GM12878 (cell line): ENCODE results near the gene NAP1L5. TPM values are rescaled to one million over a fixed set of nuclear protein-coding genes. Genes with fewer than 3 reads are reported as not detected.

Experiments
- ATAC-seq: fragments of 200-7000 bp; cut with Tn5 transposase; 3 replicates; pipeline ENCODE4 v1.9.1; 2020; ENCODE audit warnings: mild to moderate bottlenecking, moderate library complexity
- BruUV-seq: library from RNA; stranded (reverse); fragments of 400-500 nt; replicated peaks from 2 replicates; lab custom pipeline; 2021; lab: Mats Ljungman, UMichigan
- CTCF ChIA-PET: fragments of 300-600 bp; sonication (Branson Sonifier 250); formaldehyde crosslinking; extraction: SDS; loops from one replicate; lab custom pipeline; 2021; ENCODE audit warnings: inconsistent platforms; lab: Yijun Ruan, JAX
- POLR2A ChIA-PET: fragments of 350-600 bp; formaldehyde crosslinking; extraction: SDS; loops from one replicate; lab custom pipeline; 2021; ENCODE audit warnings: inconsistent platforms; lab: Charles Lee
- RAD21 ChIA-PET: fragments of 300-600 bp; sonication (Branson Sonifier 250); formaldehyde crosslinking; loops from one replicate; lab custom pipeline; 2023; ENCODE audit warnings: antibody characterized with exemption; ENCODE audit not compliant: unreplicated experiment; lab: Charles Lee
- SMC1A ChIA-PET: fragments of 300-600 bp; sonication (Branson Sonifier 250); formaldehyde crosslinking; loops from one replicate; lab custom pipeline; 2023; ENCODE audit not compliant: unreplicated experiment, uncharacterized antibody; lab: Charles Lee
- DNase-seq: peaks from one replicate; pipeline ENCODE4 v3.0.0-alpha.2; 2011; ENCODE audit warnings: low read depth, low spot score
- FAIRE-seq: peaks from 3 replicates; lab custom pipeline; 2011; peaks lifted over from hg19 to GRCh38; lab: Jason Lieb, UNC
- H2AFZ ChIP-seq: 2 replicates; pipeline ENCODE4 v1.6.0; 2011; ENCODE audit warnings: low read depth, low read length, control low read depth; ENCODE audit not compliant: control insufficient read depth
- H3K27ac ChIP-seq: 2 replicates; pipeline ENCODE4 v1.5.1; 2011; ENCODE audit warnings: control low read depth; ENCODE audit not compliant: control insufficient read depth, insufficient read depth
- H3K27me3 ChIP-seq, 2 experiments: replicated peaks in 1 of 2; 2 replicates each; pipeline versions ENCODE4 v1.6.0 to v1.6.1; 2011; ENCODE audit warnings: low read length in 1 of 2; ENCODE audit not compliant: control insufficient read depth in 2 of 2, insufficient read depth in 2 of 2
- H3K36me3 ChIP-seq, 2 experiments: 2 replicates each; pipeline ENCODE4 v1.5.1; 2011; ENCODE audit warnings: low read length in 1 of 2; ENCODE audit not compliant: control insufficient read depth in 2 of 2, insufficient read depth in 2 of 2
- H3K4me1 ChIP-seq: 2 replicates; pipeline ENCODE4 v1.6.1; 2011; ENCODE audit warnings: mild to moderate bottlenecking, low read length, moderate library complexity, mixed read lengths; ENCODE audit not compliant: control insufficient read depth, insufficient read depth
- H3K4me2 ChIP-seq: 2 replicates; pipeline ENCODE4 v1.6.0; 2011; ENCODE audit warnings: control low read depth; ENCODE audit not compliant: control insufficient read depth, insufficient read depth
- H3K4me3 ChIP-seq: fragments of 200-600 bp; sonication (generic); 2 replicates; pipeline ENCODE4 v1.5.1; 2016
- H3K79me2 ChIP-seq: 2 replicates; pipeline ENCODE4 v1.6.0; 2011; ENCODE audit warnings: low read length; ENCODE audit not compliant: control insufficient read depth, insufficient read depth
- H3K9ac ChIP-seq: 2 replicates; pipeline ENCODE4 v1.8.0; 2011; ENCODE audit warnings: low read length, control low read depth, mixed read lengths; ENCODE audit not compliant: control insufficient read depth, insufficient read depth
- H3K9me3 ChIP-seq: replicated peaks from 3 replicates; pipeline ENCODE4 v1.5.1; 2011; ENCODE audit warnings: mild to moderate bottlenecking, low read length; ENCODE audit not compliant: control insufficient read depth, insufficient read depth
- H4K20me1 ChIP-seq: 2 replicates; pipeline ENCODE4 v1.6.0; 2011; ENCODE audit not compliant: control insufficient read depth, insufficient read depth
- CEBPZ ChIP-seq: fragments of 150-350 bp; IDR thresholded peaks from 2 replicates; pipeline ENCODE4 v1.6.1; 2016; ENCODE audit warnings: low read depth, low read length
- NR2C1 ChIP-seq: fragments of 450-650 bp; IDR thresholded peaks from 2 replicates; pipeline ENCODE4 v1.6.1; 2017; ENCODE audit warnings: antibody characterized with exemption, mild to moderate bottlenecking, moderate library complexity
- RFX5 ChIP-seq: IDR thresholded peaks from 2 replicates; pipeline ENCODE4 v1.6.1; 2011; ENCODE audit warnings: low read depth, low read length, improper control_type of control experiment
- SMARCA5 ChIP-seq: fragments of 450-650 bp; IDR thresholded peaks from 2 replicates; pipeline ENCODE4 v1.6.1; 2017; ENCODE audit warnings: mild to moderate bottlenecking
- WGBS: methylation state at CpG from one replicate; pipeline ENCODE4 v1.1.6; 2016; ENCODE audit warnings: low lambda C conversion rate; ENCODE audit not compliant: insufficient replicate concordance, insufficient coverage; ENCODE audit errors: missing lambda C conversion rate; 5-methylcytosine and 5-hydroxymethylcytosine counted together
- in situ Hi-C: fragments of 300-500 bp; cut with MboI; formaldehyde crosslinking; loops from 9 replicates; pipeline ENCODE4 v1.14.3; 2018; ENCODE audit warnings: mixed read lengths
- intact Hi-C: fragments of 100-400 bp; cut with micrococcal nuclease; formaldehyde crosslinking; loops from one replicate; pipeline ENCODE4 v1.14.2; 2022; ENCODE audit not compliant: unreplicated experiment
- polyA plus RNA-seq, 11 experiments: library from polyadenylated mRNA; depleted of rRNA in 4 of 11; unstranded in 6 of 11; stranded (reverse) in 5 of 11; fragments of >200 nt; fragmentation: Nextera tagmentation in 4 of 11; fragmentation: Illumina TruSeq in 1 of 11; extraction: Ambion mirVana in 4 of 11; extraction: Trizol in 1 of 11; gene quantifications; 1 replicate in 1 of 11; 2 replicates in 10 of 11; pipeline versions ENCODE4 v1.2.1 to v1.2.3, GENCODE V29; 2011 to 2016; ENCODE audit warnings: inconsistent platforms in 2 of 11, missing spikeins in 2 of 11, low read depth in 1 of 11
- total RNA-seq, 4 experiments: library from RNA; depleted of rRNA in 3 of 4; stranded (reverse); fragments of >200 nt in 3 of 4; fragmentation: Illumina TruSeq in 1 of 4; extraction: Trizol in 1 of 4; gene quantifications; 2 replicates each; pipeline versions ENCODE4 v1.2.1 to v1.2.3, GENCODE V29; 2013 to 2021
- TF ChIP-seq, protein P1 (sequence below): fragments of 450-650 bp; IDR thresholded peaks from 2 replicates; pipeline ENCODE4 v1.6.1; 2018; ENCODE audit warnings: borderline replicate concordance, mild to moderate bottlenecking; ENCODE audit not compliant: partially characterized antibody
- TF ChIP-seq, protein P2 (sequence below): IDR thresholded peaks from 2 replicates; pipeline ENCODE4 v1.6.1; 2012; ENCODE audit warnings: low read length, inconsistent platforms

Gene NAP1L5
- total and polyA plus RNA-seq, 10 of the 15 experiments (the other 5 are each of a cell fraction or from before 2014, with no cell fraction given): 2.1 to 5.3 (median 3.7) TPM

DNA sequence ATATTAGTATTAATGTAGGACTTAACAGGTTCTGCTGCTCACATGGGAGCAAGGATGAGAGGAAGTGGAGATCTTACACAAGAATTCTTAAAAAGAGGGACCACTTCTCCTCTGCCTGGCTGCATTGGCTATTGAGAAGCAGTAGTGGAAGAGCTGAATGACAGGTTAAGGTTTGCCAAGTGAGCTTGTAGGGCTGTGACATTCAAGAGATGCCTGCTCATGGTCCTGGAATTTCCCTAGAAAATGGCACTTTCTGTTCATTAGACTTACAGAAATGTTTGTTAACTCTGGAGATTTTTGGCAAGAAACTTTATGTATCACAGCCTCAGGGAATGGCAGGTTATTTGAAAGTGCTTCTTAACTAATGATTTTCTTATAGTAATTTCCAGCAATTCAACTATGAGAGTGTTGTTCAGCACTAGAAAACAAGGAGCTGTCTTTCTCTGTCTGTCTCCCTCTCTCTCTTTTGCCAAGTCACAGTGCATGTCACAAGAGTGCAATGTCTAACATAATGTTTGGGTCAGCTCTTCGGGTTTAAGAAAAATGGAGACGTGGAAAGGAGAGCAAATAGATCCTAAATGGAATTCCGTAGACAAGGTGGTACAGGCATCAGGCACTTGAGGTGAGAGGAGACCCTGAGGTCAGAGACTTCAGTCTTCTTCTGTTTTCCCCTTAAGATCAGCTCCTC, 8.3 kb upstream of the NAP1L5 start:
- Histone ChIP-seq H3K79me2 (no peaks in the 10 kb centered on the region), H2AFZ (no peak overlapping the region), H3K27ac (no peak overlapping the region), H3K36me3 (no peaks in the 10 kb centered on the region), H4K20me1 (no peaks in the 10 kb centered on the region), H3K4me2 (no peak overlapping the region), H3K4me3 (no peak overlapping the region), H3K4me1 (no peaks in the 10 kb centered on the region), H3K9ac (no peak overlapping the region), H3K9me3 (no peaks in the 10 kb centered on the region), H3K27me3 (no peaks in the 10 kb centered on the region)
- CTCF ChIA-PET: interaction anchor here (0.7 to 1.8 kb wide), 5 partner anchors 10 to 317 kb away, joined by 3 to 8 read pairs (median 3); no protein-coding TSS in a partner anchor
- RAD21 ChIA-PET: interaction anchor here (1.0 kb wide), 1 partner anchor 37 kb away, joined by 4 read pairs; no protein-coding TSS in a partner anchor
- SMC1A ChIA-PET: interaction anchor here (0.6 to 1.0 kb wide), 3 partner anchors 33 to 1835 kb away, joined by 3 to 4 read pairs (median 3); no protein-coding TSS in a partner anchor
- BruUV-seq: no TSS peak
- no peak for DNase-seq
- in situ Hi-C loops (no loop called here), intact Hi-C loops (no loop called here)
- no peak for FAIRE-seq
- 79% methylated on average over 3 of the region's 3 CpGs for WGBS
- TF ChIP-seq SMARCA5: no peak
- TF ChIP-seq, protein P1, sequence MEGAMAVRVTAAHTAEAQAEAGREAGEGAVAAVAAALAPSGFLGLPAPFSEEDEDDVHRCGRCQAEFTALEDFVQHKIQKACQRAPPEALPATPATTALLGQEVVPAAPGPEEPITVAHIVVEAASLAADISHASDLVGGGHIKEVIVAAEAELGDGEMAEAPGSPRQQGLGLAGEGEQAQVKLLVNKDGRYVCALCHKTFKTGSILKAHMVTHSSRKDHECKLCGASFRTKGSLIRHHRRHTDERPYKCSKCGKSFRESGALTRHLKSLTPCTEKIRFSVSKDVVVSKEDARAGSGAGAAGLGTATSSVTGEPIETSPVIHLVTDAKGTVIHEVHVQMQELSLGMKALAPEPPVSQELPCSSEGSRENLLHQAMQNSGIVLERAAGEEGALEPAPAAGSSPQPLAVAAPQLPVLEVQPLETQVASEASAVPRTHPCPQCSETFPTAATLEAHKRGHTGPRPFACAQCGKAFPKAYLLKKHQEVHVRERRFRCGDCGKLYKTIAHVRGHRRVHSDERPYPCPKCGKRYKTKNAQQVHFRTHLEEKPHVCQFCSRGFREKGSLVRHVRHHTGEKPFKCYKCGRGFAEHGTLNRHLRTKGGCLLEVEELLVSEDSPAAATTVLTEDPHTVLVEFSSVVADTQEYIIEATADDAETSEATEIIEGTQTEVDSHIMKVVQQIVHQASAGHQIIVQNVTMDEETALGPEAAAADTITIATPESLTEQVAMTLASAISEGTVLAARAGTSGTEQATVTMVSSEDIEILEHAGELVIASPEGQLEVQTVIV: no peak
- ATAC-seq: no peak
- POLR2A ChIA-PET: no interaction called here

- no peak overlapping the region for H3K4me2 ChIP-seq
- no peak overlapping the region for H3K9ac ChIP-seq
- no peak overlapping the region for H2AFZ ChIP-seq
- ATAC-seq: no peak
- no peaks in the 10 kb centered on the region for H3K9me3 ChIP-seq
- DNase-seq: no peak
- no peak for FAIRE-seq
- ChIA-PET CTCF (interaction anchor here (1.5 to 1.8 kb wide), 2 partner anchors 9 to 318 kb away, joined by 5 to 8 read pairs; no protein-coding TSS in a partner anchor), SMC1A (interaction anchor here (0.6 to 1.0 kb wide), 3 partner anchors 32 to 425 kb away, joined by 3 read pairs; no protein-coding TSS in a partner anchor), RAD21 (interaction anchor here (1.0 kb wide), 1 partner anchor 38 kb away, joined by 4 read pairs; no protein-coding TSS in a partner anchor), POLR2A (no interaction called here)
- H3K27me3 ChIP-seq: no peaks in the 10 kb centered on the region
- BruUV-seq: no TSS peak
- no peaks in the 10 kb centered on the region for H3K36me3 ChIP-seq
- H4K20me1 ChIP-seq: no peaks in the 10 kb centered on the region
- no peak overlapping the region for H3K4me3 ChIP-seq
- in situ Hi-C loops (no loop called here), intact Hi-C loops (no loop called here)
- no peaks in the 10 kb centered on the region for H3K79me2 ChIP-seq
- no peaks in the 10 kb centered on the region for H3K4me1 ChIP-seq
- no peak overlapping the region for H3K27ac ChIP-seq
- TF ChIP-seq NR2C1 (no peak), RFX5 (no peak), CEBPZ (no peak)
- TF ChIP-seq, protein P2, sequence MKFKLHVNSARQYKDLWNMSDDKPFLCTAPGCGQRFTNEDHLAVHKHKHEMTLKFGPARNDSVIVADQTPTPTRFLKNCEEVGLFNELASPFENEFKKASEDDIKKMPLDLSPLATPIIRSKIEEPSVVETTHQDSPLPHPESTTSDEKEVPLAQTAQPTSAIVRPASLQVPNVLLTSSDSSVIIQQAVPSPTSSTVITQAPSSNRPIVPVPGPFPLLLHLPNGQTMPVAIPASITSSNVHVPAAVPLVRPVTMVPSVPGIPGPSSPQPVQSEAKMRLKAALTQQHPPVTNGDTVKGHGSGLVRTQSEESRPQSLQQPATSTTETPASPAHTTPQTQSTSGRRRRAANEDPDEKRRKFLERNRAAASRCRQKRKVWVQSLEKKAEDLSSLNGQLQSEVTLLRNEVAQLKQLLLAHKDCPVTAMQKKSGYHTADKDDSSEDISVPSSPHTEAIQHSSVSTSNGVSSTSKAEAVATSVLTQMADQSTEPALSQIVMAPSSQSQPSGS: no peak
These were observed 7.6 kb upstream of the NAP1L5 start for GRCh38 chr4:88705223-88705622.
